ENCODE results near the gene MRAP2.
"Not testable (repeated sequence)": the region's sequence is repeated elsewhere in the genome, so short reads cannot be mapped to it uniquely, and the experiment has no call there.

The MRAP2 gene

GRCh38 chr6:84077645-84078044 lies 44.1 kb downstream of the MRAP2 start:
- TF ChIP-seq ZFX (IDR thresholded peaks at IDR 0.05; ENCODE audit: borderline replicate concordance) (no peak), CTCF (IDR thresholded peaks at IDR 0.05) (no peak)
- H3K27ac ChIP-seq, result no peak overlapping the region

- no peak for TF ChIP-seq ZFX (IDR thresholded peaks at IDR 0.05; ENCODE audit: borderline replicate concordance)
- TF ChIP-seq CTCF (IDR thresholded peaks at IDR 0.05), result no peak
- no peak overlapping the region for H3K27ac ChIP-seq
Measured at GRCh38 chr6:84078335-84078734, 44.8 kb downstream of the MRAP2 start.

- H3K27ac ChIP-seq, result no peak overlapping the region
- TF ChIP-seq ZFX (IDR thresholded peaks at IDR 0.05; ENCODE audit: borderline replicate concordance) (no peak), CTCF (IDR thresholded peaks at IDR 0.05) (no peak)
Measured at GRCh38 chr6:84081222-84081621, 47.6 kb downstream of the MRAP2 start.

- no peak overlapping the region for H3K27ac ChIP-seq
- no peak for TF ChIP-seq CTCF (IDR thresholded peaks at IDR 0.05)
- TF ChIP-seq ZFX (IDR thresholded peaks at IDR 0.05; ENCODE audit: borderline replicate concordance), result no peak
Measured at GRCh38 chr6:84082689-84083265, 49.2 kb downstream of the MRAP2 start.

- not testable (repeated sequence) for H3K27ac ChIP-seq
Measured at GRCh38 chr6:84084705-84085104, 51.1 kb downstream of the MRAP2 start.

- no peak overlapping the region for H3K27ac ChIP-seq
- no peak for TF ChIP-seq ZFX (IDR thresholded peaks at IDR 0.05; ENCODE audit: borderline replicate concordance)
- no peak for TF ChIP-seq CTCF (IDR thresholded peaks at IDR 0.05)
Measured at GRCh38 chr6:84086056-84086455, 52.5 kb downstream of the MRAP2 start.

- TF ChIP-seq ZFX (IDR thresholded peaks at IDR 0.05; ENCODE audit: borderline replicate concordance) (no peak), CTCF (IDR thresholded peaks at IDR 0.05) (no peak)
- H3K27ac ChIP-seq, result no peak overlapping the region
Measured at GRCh38 chr6:84086545-84087429, 53.2 kb downstream of the MRAP2 start.

All from 22Rv1 (cell line).